Urothelium cell line (cell line): ENCODE data around the gene URI1.
"Not testable (repeated sequence)": the region's sequence is repeated elsewhere in the genome, so short reads cannot be mapped to it uniquely, and the experiment has no call there.

Experiments used
- DNase-seq: peaks from one replicate; pipeline ENCODE4 v3.0.0; 2011; ENCODE audit warnings: low spot score, mixed read lengths
- FAIRE-seq: peaks from 2 replicates; lab custom pipeline; 2011; peaks lifted over from hg19 to GRCh38; lab: Jason Lieb, UNC

Gene URI1

GRCh38 chr19:29940971-29941585 lies 961 bp upstream of the URI1 start:
- FAIRE-seq (no peak), DNase-seq (no peak)

DNA sequence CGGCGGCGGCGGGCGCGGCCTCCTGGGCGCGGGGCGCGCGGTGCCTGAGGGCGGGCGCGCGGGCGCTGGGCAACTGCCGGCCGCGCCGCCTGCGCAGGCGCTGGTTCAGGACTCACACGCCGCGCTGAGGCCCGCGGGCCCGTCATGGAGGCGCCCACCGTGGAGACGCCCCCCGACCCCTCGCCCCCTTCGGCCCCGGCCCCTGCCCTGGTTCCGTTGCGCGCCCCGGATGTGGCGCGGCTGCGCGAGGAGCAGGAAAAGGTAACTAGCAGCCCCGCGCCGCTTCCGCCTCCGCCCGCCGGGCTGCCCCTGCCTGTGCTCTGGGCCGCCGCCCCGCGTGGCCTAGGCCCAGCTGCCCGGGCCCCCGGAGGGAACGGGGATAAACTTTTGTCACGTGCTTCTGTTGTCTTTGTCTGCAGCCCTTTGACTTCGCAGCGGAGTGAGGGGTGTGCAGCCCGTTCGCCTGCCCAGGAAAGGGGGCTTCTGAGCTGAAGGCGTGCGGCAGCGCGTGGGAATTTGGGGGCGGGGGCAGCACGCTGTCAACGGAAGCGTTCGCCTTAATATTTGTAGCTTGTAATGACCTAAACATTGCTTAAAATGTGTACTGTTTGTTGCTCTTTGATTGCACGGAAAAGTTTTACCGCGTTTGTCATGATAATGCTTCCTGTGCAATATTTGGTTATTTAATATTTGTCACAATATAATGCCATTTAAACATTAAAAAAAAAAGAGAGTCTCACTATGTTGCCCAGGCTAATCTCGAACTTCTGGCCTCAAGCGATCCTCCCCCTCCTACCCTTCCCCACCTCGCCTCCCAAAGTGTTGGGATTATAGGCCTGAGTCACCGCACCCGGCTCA lies 594 bp downstream of the URI1 start:
- DNase-seq (peak; percentile 87), FAIRE-seq (peak; percentile 86)

- no peak for FAIRE-seq
- DNase-seq, result no peak
Observed at GRCh38 chr19:29943615-29944014, 1.6 kb downstream of the URI1 start.

GRCh38 chr19:29944390-29945012 lies 2.5 kb downstream of the URI1 start:
- FAIRE-seq (no peak), DNase-seq (no peak)

GRCh38 chr19:29945017-29945416 lies 3.0 kb downstream of the URI1 start:
- FAIRE-seq, result no peak

DNA sequence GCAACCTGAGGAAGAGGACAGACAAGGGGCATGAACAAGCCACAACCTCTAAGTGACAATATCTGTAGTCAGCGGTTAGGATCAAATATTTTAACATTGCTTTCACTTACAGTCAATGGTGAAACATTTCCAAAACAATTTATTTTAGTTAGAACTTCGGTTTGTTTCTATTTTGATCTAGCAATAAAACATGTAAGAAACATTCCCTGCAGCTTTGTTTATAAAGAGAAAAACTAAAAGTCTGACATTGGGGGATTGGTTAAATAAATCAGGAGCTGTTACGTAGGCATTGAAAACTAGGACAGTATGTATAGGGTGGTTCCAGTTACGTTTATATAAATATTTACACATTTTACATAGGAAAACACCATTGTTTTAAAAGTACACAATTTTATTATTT lies 3.4 kb downstream of the URI1 start:
- no peak for FAIRE-seq
- no peak for DNase-seq

More at GRCh38 chr19:29945017-29945416, 3.0 kb downstream of the URI1 start:
- DNase-seq, result no peak

- DNase-seq (no peak), FAIRE-seq (no peak)
Observed at GRCh38 chr19:29946645-29947044, 4.6 kb downstream of the URI1 start.

- DNase-seq (no peak), FAIRE-seq (peak; percentile 32)
Observed at GRCh38 chr19:29947871-29948270, 5.8 kb downstream of the URI1 start.

DNA sequence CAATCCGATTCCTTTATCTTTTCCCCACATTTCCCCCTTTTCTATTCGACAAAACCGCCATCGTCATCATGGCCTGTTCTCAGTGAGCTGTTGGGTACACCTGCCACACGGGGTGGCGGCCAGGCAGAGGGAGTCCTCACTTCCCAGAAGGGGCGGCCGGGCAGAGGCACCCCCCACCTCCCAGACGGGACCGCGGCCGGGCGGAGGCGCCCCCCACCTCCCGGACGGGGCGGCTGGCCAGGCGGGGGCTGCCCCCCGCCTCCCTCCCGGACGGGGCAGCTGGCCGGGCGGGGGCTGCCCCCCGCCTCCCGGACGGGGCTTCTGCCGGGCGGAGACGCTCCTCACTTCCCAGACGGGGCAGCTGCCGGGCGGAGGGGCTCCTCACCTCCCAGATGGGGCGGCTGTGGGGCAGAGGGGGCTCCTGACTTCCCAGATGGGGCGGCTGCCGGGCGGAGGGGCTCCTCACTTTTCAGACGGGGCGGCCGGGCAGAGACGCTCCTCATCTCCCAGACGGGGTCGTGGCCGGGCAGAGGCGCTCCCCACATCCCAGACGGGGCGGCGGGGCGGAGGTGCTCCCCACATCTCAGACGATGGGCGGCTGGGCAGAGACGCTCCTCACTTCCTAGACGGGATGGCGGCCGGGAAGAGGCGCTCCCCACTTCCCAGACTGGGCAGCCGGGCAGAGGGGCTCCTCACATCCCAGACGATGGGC lies 6.9 kb downstream of the URI1 start:
- FAIRE-seq, result not testable (repeated sequence)

GRCh38 chr19:29952177-29952576 lies 10.1 kb downstream of the URI1 start:
- no peak for FAIRE-seq
- DNase-seq, result no peak

More for the DNA sequence above, 6.9 kb downstream of the URI1 start:
- DNase-seq, result not testable (repeated sequence)

GRCh38 chr19:29952646-29953045 lies 10.6 kb downstream of the URI1 start:
- no peak for FAIRE-seq
- no peak for DNase-seq

GRCh38 chr19:29953352-29954247 lies 11.6 kb downstream of the URI1 start:
- no peak for DNase-seq
- peak; percentile 23 for FAIRE-seq

DNA sequence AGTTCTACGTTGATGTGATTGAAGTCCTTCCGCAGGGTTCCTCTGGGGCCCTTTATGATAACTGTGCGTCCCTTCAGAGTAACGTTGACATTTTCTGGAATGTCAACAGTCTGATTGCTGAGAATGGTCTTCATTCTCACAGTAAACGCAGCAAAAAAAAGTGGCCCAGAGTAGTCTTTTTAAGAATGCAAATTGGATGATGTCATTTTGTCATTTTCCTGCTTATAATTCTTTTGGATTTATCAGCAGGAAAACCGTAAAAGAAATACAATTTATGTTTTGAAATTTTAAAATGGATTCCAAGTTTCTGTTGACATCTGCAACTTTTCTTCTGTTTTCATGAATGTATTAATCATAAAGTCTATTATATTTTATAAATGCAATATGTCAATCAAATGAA lies 14.8 kb downstream of the URI1 start:
- DNase-seq, result no peak
- no peak for FAIRE-seq

GRCh38 chr19:29961311-29961710 lies 19.3 kb downstream of the URI1 start:
- no peak for DNase-seq
- no peak for FAIRE-seq

DNA sequence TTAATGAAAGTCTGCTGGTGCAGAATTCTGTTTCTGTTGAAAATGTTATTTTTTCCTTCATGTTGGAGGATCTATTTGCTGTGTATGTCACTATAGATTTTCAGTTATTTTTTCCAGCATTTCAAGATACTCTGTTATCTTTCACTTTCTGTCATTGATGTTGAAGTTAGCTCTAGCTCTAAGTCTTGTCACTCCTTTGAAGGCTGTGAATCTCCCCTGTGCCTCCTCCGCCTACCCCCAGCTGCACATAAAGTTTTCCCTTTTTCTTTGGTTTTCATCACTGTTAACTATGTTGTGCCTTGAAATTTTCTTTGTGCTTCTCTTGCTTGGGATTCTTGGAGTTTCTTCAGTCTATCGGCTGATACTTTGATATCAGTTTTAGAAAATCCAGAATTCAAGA lies 20.8 kb downstream of the URI1 start:
- FAIRE-seq, result no peak
- DNase-seq, result no peak

DNA sequence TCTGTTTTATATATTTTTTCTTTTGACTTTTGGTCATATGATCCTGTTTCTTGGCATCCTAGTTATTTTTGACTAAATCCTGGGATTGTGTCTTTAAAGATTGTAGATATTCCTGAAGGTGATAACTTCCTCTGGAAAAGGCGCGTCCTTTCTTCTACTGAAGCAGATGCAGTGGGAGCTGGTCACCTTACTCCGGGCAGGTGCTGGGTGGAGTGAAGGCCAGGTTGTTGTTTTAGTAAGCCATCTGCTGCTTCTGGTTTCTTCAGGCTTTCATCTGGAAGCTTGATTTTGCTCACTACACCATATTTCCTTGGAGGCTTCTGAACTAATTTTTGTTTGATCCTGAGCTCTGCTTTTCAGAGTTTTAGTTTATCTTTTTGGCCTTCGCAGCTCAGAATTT lies 21.5 kb downstream of the URI1 start:
- peak; percentile 56 for FAIRE-seq
- no peak for DNase-seq

- FAIRE-seq (no peak), DNase-seq (no peak)
Observed at GRCh38 chr19:29964171-29964570, 22.1 kb downstream of the URI1 start.

GRCh38 chr19:29965492-29965891 lies 23.5 kb downstream of the URI1 start:
- no peak for FAIRE-seq
- DNase-seq, result no peak

- DNase-seq, FAIRE-seq: not testable (repeated sequence)
Observed at GRCh38 chr19:29966142-29966541, 24.1 kb downstream of the URI1 start.

- FAIRE-seq (peak; percentile 84), DNase-seq (no peak)
Observed at GRCh38 chr19:29966588-29967249, 24.7 kb downstream of the URI1 start.
